Epithelial cell of esophagus (primary cell): ENCODE results near the gene CCDC87.
"Not testable (repeated sequence)": the region's sequence is repeated elsewhere in the genome, so short reads cannot be mapped to it uniquely, and the experiment has no call there.

Source experiments
- DNase-seq: peaks from one replicate; pipeline ENCODE4 v3.0.0; 2010; ENCODE audit warnings: low read depth
- H3K4me3 ChIP-seq: 2 replicates; pipeline ENCODE4 v1.5.1; 2011; ENCODE audit warnings: mild to moderate bottlenecking, low read length, control low read depth
- TF ChIP-seq, protein P1 (sequence below): IDR thresholded peaks from 2 replicates; pipeline ENCODE4 v1.5.1; 2011; ENCODE audit warnings: low read depth, mild to moderate bottlenecking, low read length, control low read depth, inconsistent platforms; ENCODE audit not compliant: insufficient read depth; ENCODE audit errors: missing control alignments

The CCDC87 gene

DNA sequence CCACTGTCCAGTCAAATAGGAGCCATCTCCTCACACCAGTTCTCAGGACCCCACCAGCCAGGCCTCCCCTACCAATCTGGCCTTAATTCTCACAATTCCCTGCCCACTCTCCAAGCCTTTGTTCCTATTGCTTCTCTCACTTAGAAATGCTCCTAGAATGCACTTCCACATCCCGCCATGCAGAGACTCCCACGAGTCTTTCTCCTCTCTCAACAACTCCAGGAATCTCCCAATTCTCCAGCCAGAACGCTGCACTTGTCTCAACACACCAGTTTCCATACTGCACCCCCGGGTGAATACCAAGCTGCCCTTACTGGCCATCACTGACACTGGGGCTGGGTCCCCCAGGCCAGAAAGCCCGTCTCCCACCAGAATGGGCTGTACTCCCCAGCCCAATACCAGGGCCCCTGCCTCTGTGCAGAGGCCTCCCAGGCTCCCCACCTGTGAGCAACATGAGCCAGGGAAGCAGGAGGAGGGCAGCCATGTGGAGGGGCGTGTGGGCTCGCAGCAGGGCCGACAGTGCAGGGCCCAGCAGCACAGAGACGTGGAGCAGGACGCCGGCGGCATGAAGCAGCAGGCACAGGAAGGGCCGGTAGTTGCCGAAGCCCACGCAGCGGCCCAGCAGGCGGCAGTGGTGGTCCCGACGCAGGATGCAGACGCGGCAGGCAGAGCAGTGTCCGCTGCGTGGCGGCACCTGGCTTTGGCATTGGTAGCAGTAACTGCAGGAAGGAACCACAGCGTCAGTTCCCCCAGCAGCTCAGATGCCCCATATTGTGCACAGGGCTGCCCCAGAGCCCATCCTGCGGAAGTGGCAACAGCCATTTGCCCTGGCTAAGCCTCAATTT, 49.4 kb downstream of the CCDC87 start:
- no peak overlapping the region for H3K4me3 ChIP-seq
- DNase-seq = peak; percentile 36

GRCh38 chr11:66542362-66542761, 50.5 kb downstream of the CCDC87 start:
- no peak for DNase-seq
- TF ChIP-seq, protein P1, sequence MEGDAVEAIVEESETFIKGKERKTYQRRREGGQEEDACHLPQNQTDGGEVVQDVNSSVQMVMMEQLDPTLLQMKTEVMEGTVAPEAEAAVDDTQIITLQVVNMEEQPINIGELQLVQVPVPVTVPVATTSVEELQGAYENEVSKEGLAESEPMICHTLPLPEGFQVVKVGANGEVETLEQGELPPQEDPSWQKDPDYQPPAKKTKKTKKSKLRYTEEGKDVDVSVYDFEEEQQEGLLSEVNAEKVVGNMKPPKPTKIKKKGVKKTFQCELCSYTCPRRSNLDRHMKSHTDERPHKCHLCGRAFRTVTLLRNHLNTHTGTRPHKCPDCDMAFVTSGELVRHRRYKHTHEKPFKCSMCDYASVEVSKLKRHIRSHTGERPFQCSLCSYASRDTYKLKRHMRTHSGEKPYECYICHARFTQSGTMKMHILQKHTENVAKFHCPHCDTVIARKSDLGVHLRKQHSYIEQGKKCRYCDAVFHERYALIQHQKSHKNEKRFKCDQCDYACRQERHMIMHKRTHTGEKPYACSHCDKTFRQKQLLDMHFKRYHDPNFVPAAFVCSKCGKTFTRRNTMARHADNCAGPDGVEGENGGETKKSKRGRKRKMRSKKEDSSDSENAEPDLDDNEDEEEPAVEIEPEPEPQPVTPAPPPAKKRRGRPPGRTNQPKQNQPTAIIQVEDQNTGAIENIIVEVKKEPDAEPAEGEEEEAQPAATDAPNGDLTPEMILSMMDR = no peak
- no peak overlapping the region for H3K4me3 ChIP-seq

More for the DNA sequence above, 49.4 kb downstream of the CCDC87 start:
- TF ChIP-seq, protein P1 = peak; percentile 14

DNA sequence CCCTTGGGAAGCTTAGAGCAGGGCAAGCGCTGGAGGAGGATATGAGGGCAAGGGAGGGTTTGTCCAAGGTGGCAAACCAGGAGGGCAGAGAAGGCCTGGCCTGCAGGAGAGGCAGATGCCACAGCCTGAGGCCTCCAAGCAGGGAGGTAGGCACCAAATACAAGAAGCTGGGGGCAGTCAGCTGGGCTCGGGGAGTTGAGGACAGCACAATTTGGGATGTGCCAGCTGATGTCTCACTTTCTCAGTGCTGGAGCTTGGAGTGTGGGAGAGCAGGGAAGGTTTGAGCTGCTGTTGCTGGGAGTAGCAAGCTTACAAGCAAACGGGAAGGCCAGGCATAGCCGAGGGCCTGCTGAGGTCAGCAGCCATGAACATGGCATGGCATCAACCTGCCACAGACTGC, 51.0 kb downstream of the CCDC87 start:
- no peak for DNase-seq
- H3K4me3 ChIP-seq = no peak overlapping the region

DNA sequence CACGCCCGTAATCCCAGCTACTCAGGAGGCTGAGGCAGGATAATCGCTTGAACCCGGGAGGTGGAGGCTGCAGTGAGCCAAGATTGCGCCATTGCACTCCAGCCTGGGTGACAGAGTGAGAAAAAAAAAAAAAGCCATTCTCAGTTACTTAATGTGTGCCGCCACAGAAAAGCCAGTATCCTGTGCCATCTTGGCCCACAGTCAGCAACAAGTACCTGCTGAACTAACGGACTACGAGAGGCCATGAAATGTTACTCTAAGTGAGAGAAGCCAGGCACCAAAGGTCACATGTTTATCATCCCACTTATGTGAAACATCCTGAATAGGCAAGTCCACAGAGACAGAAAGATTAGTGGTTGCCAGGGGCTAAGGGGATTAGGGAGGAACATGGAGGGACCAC, 52.3 kb downstream of the CCDC87 start:
- not testable (repeated sequence) for DNase-seq, H3K4me3 ChIP-seq

More for the DNA sequence above, 51.0 kb downstream of the CCDC87 start:
- TF ChIP-seq, protein P1 = no peak
